Measurements from ENCODE around the gene APOBEC2.

GRCh38 chr6:41021832-41022231 lies 31.2 kb upstream of the APOBEC2 start:
- no peak for TF ChIP-seq CTCF (IDR thresholded peaks at IDR 0.05)
- TF ChIP-seq POLR2A (IDR thresholded peaks at IDR 0.05), result no peak

Measured in lower leg skin (tissue), 3 donors.